Sigmoid colon (tissue), 7 donors: Measurements from ENCODE around the gene HSDL2. TPM values are rescaled to one million over a fixed set of nuclear protein-coding genes. Genes with fewer than 3 reads are reported as not detected.

Experiments
- DNase-seq: peaks from one replicate; pipeline ENCODE4 v3.0.0-alpha.2; 2019
- H3K27ac ChIP-seq, 4 donors: fragments of 200-600 bp; sonication (generic); one replicate each; pipeline ENCODE4 v1.5.1; 2016 to 2019; ENCODE audit warnings: mild to moderate bottlenecking in 1 of 4
- H3K27me3 ChIP-seq, 3 donors: fragments of 200-600 bp; sonication (generic); one replicate each; pipeline ENCODE4 v1.5.1; 2019; ENCODE audit warnings: mild to moderate bottlenecking in 1 of 3
- H3K36me3 ChIP-seq, 4 donors: fragments of 200-600 bp; sonication (generic); one replicate each; pipeline ENCODE4 v1.5.1; 2016 to 2019
- H3K4me1 ChIP-seq, 4 donors: fragments of 200-600 bp; sonication (generic); one replicate each; pipeline ENCODE4 v1.5.1; 2017 to 2019
- H3K4me3 ChIP-seq, 4 donors: fragments of 200-600 bp; sonication (generic); one replicate each; pipeline ENCODE4 v1.5.1; 2017 to 2019; ENCODE audit warnings: mild to moderate bottlenecking in 2 of 4, moderate library complexity in 1 of 4
- H3K9me3 ChIP-seq, 4 donors: fragments of 200-600 bp in 3 of 4; sonication (generic) in 3 of 4; one replicate each; pipeline versions ENCODE4 v1.5.1 to v1.6.1; 2013 to 2019
- CTCF ChIP-seq, 4 experiments: fragments of 450-650 bp in 3 of 4; fragments of 200-600 bp in 1 of 4; IDR thresholded peaks; one replicate each; pipeline ENCODE4 v1.5.1; 2016 to 2019; ENCODE audit warnings: antibody characterized with exemption in 4 of 4, mild to moderate bottlenecking in 3 of 4, moderate library complexity in 2 of 4
- EP300 ChIP-seq, 4 donors: sonication (generic); formaldehyde crosslinking; IDR thresholded peaks; one replicate each; pipeline ENCODE4 v1.6.1; 2017; ENCODE audit warnings: antibody characterized with exemption in 4 of 4
- POLR2A ChIP-seq, 2 donors: fragments of 450-650 bp; IDR thresholded peaks; one replicate each; pipeline ENCODE4 v1.6.1; 2016; ENCODE audit warnings: antibody characterized with exemption in 2 of 2, mild to moderate bottlenecking in 2 of 2, moderate library complexity in 2 of 2
- POLR2AphosphoS5 ChIP-seq, 4 donors: sonication (generic); formaldehyde crosslinking; IDR thresholded peaks; one replicate each; pipeline ENCODE4 v1.6.1; 2017; ENCODE audit warnings: antibody characterized with exemption in 4 of 4
- WGBS, 2 donors: extraction: QIAGEN DNeasy Blood & Tissue Kit; methylation state at CpG; one replicate each; pipeline ENCODE4 v1.1.7; 2013; 5-methylcytosine and 5-hydroxymethylcytosine counted together
- intact Hi-C: fragments of 100-400 bp; cut with DNase I; formaldehyde crosslinking; loops from one replicate; pipeline ENCODE4 v1.15.1; 2023
- polyA plus RNA-seq, 3 donors: library from polyadenylated mRNA; stranded (reverse); fragments of 200-250 nt; gene quantifications; one replicate each; pipeline ENCODE4 v1.2.3, GENCODE V29; 2013
- total RNA-seq, 4 donors: library from RNA; depleted of rRNA; stranded (reverse); fragments of >200 nt; gene quantifications; one replicate each; pipeline ENCODE4 v1.1.0, GENCODE V29; 2016
- donor health status: healthy with polysubstance abuse.
- donor health status: Bipolar disorder and iron deficiency.
- donor health status: healthy.

The HSDL2 gene
- total RNA-seq (10 to 100 TPM; 35.5 to 53.5 (median 40.6) TPM), polyA plus RNA-seq (10 to 100 TPM; 24.6 to 48.6 (median 28.9) TPM)

DNA sequence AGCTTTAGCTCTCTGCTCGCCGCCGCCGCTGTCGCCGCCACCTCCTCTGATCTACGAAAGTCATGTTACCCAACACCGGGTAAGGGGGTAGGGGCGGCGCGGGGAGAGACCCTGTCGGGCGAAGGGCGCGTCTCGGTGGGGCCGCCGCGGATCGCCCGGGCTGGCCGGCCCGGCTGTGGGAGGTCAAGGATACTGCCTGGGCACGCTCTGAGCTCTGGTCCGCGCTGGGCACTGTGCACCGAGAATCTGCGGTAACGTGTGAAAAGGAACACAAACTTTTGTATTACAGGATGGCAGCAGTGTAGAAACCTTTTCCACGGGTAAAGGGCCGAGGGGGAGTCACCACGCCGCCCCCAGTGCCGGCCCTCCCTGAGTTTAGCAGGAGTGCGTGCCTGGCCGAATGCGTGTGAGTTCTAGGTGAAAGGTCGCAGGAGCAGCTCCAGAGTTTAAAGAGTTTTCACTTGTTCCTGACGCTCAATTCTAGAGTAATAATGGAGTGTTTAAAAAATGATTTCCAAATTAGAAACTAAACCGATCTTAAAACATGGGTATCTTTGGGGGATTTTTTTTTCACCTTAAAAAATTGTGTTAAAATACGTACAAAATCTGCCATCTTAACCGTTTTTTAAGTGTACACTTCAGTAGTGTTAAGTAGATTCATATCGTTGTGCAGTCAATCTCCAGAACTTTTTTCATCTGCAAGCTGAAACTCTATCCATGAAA is at the start of gene HSDL2:
HSDL2 (plus strand) TSS at position 7 of the 723 bp plus-strand sequence; CDS start at position 63, 56 bp downstream.
- Histone ChIP-seq H3K4me3 (peak within 1 kb of the TSS; percentile 73 to 92 (median 81)), H3K36me3 (no peaks in the 10 kb centered on the region), H3K27me3 (no peaks in the 10 kb centered on the region), H3K27ac (peak within 1 kb of the TSS; percentile 91 to 98 (median 98)), H3K4me1 (peaks cover 0 to 54% (median 41%) of the 10 kb centered on the region in 4 donors), H3K9me3 (no peaks in the 10 kb centered on the region)
- WGBS, 2 donors = 1% methylated on average over 43 of the region's 43 CpGs
- TF ChIP-seq EP300 (IDR thresholded peaks at IDR 0.05) (peak in 1 of 4 donors; percentile 38), POLR2A (IDR thresholded peaks at IDR 0.05) (peak in 1 of 2 donors; percentile 9), CTCF (IDR thresholded peaks at IDR 0.05) (no peak), POLR2AphosphoS5 (IDR thresholded peaks at IDR 0.05) (peak in 1 of 4 donors; percentile 88)
- peak; percentile 82 for DNase-seq
- intact Hi-C loops = loop anchor here (5.0 kb wide), 3 partner anchors 107 to 898 kb away; partner anchors contain the start of genes ECPAS, INIP and KIAA1958

- H3K36me3 ChIP-seq = no peaks in the 10 kb centered on the region
- no peaks in the 10 kb centered on the region for H3K27me3 ChIP-seq
- H3K4me1 ChIP-seq = peaks cover 2 to 16% (median 12%) of the 10 kb centered on the region in 4 donors
- peak overlapping the region in 1 of 4 donors; percentile 81 for H3K4me3 ChIP-seq
- WGBS, 2 donors = 12 to 53% methylated on average over 4 of the region's 4 CpGs
- intact Hi-C loops = loop anchor here (10.0 kb wide), 2 partner anchors 567 to 847 kb away; partner anchors contain the start of gene ECPAS
- no peaks in the 10 kb centered on the region for H3K9me3 ChIP-seq
- no peak overlapping the region for H3K27ac ChIP-seq
- TF ChIP-seq CTCF (IDR thresholded peaks at IDR 0.05) = no peak
- no peak for TF ChIP-seq POLR2A (IDR thresholded peaks at IDR 0.05)
- no peak for TF ChIP-seq POLR2AphosphoS5 (IDR thresholded peaks at IDR 0.05)
- TF ChIP-seq EP300 (IDR thresholded peaks at IDR 0.05) = no peak
- no peak for DNase-seq
Measured at GRCh38 chr9:112331674-112331952, 48.3 kb upstream of the HSDL2 start.

- Histone ChIP-seq H3K4me3 (peak overlapping the region; percentile 59 to 99 (median 79)), H3K4me1 (peaks cover 2 to 16% (median 12%) of the 10 kb centered on the region in 4 donors), H3K27me3 (no peaks in the 10 kb centered on the region), H3K36me3 (no peaks in the 10 kb centered on the region), H3K9me3 (no peaks in the 10 kb centered on the region), H3K27ac (peak overlapping the region; percentile 94 to 99 (median 98))
- intact Hi-C loops = loop anchor here (2.0 to 10.0 kb wide), 3 partner anchors 435 to 847 kb away; partner anchors contain the start of genes ECPAS and UGCG
- no peak for DNase-seq
- 2 to 7% methylated on average over 4 of the region's 4 CpGs for WGBS, 2 donors
- no peak for TF ChIP-seq EP300 (IDR thresholded peaks at IDR 0.05)
- no peak for TF ChIP-seq CTCF (IDR thresholded peaks at IDR 0.05)
- TF ChIP-seq POLR2AphosphoS5 (IDR thresholded peaks at IDR 0.05) = no peak
- TF ChIP-seq POLR2A (IDR thresholded peaks at IDR 0.05) = no peak
Measured at GRCh38 chr9:112332214-112332613, 47.7 kb upstream of the HSDL2 start.

- no peaks in the 10 kb centered on the region for H3K27me3 ChIP-seq
- TF ChIP-seq EP300 (IDR thresholded peaks at IDR 0.05) (no peak), POLR2AphosphoS5 (IDR thresholded peaks at IDR 0.05) (peak in 1 of 4 donors; percentile 15), CTCF (IDR thresholded peaks at IDR 0.05) (peak in 1 of 4 experiments; percentile 7)
- DNase-seq = no peak
- 0% methylated on average over 19 of the region's 19 CpGs for WGBS, 2 donors
- peak overlapping the region; percentile 94 to 99 (median 98) for H3K27ac ChIP-seq
- peaks cover 2 to 16% (median 12%) of the 10 kb centered on the region in 4 donors for H3K4me1 ChIP-seq
- intact Hi-C loops = loop anchor here (2.0 to 10.0 kb wide), 3 partner anchors 436 to 848 kb away; partner anchors contain the start of genes ECPAS and UGCG
- no peaks in the 10 kb centered on the region for H3K36me3 ChIP-seq
- H3K4me3 ChIP-seq = peak overlapping the region; percentile 59 to 99 (median 79)
- no peaks in the 10 kb centered on the region for H3K9me3 ChIP-seq
Measured at GRCh38 chr9:112332674-112332976, 47.3 kb upstream of the HSDL2 start.
